GM12865 (cell line): ENCODE measurements around the gene TIFAB.

Experiments
- DNase-seq: peaks from one replicate; pipeline ENCODE4 v3.0.0; 2010; ENCODE audit warnings: low read depth
- H3K4me3 ChIP-seq: 2 replicates; pipeline ENCODE4 v1.5.1; 2011; ENCODE audit warnings: mild to moderate bottlenecking, low read depth, low read length, control low read depth
- TF ChIP-seq, protein P1 (sequence below): IDR thresholded peaks from 2 replicates; pipeline ENCODE4 v1.5.1; 2011; ENCODE audit warnings: low read length, control low read depth, low read depth, inconsistent platforms; ENCODE audit not compliant: insufficient read depth; ENCODE audit errors: missing control alignments

Gene TIFAB

DNA sequence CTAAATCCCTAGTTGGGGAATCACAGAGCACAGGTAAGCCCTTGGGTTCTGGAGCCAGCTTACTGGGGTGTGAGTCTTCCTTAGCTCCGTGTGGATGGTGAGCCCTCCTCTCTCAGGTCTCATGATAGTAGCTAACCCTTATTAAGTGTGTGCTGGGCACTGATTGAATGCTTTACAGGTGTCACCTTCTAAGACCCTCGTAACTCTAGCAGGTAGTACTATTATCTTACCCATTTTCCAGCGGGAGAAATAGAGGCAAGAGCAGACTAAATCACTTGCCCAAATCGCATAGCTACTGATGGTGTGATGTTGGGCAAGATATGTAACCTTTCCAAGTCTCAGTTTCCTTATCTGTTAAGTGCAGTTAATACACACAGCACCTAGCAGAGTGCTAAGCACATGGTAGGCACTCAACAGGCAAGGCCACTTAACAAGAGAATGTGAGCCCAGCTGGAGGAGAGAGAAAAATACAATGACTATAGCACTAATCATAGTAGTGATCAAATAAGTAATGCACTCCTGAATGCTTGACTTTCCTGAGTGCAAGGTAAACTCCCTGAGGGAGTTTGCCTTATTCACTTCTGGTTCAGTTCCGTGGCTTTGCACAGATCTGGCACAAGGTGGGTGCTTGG is 4.7 kb downstream of the TIFAB start, which contains the start of gene DCANP1:
DCANP1 (minus strand) TSS at position 51 of the 632 bp plus-strand sequence. CDS start 240 bp downstream, outside the sequence.
- DNase-seq = no peak
- TF ChIP-seq, protein P1, sequence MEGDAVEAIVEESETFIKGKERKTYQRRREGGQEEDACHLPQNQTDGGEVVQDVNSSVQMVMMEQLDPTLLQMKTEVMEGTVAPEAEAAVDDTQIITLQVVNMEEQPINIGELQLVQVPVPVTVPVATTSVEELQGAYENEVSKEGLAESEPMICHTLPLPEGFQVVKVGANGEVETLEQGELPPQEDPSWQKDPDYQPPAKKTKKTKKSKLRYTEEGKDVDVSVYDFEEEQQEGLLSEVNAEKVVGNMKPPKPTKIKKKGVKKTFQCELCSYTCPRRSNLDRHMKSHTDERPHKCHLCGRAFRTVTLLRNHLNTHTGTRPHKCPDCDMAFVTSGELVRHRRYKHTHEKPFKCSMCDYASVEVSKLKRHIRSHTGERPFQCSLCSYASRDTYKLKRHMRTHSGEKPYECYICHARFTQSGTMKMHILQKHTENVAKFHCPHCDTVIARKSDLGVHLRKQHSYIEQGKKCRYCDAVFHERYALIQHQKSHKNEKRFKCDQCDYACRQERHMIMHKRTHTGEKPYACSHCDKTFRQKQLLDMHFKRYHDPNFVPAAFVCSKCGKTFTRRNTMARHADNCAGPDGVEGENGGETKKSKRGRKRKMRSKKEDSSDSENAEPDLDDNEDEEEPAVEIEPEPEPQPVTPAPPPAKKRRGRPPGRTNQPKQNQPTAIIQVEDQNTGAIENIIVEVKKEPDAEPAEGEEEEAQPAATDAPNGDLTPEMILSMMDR = no peak
- H3K4me3 ChIP-seq = no peak within 1 kb of the TSS

DNA sequence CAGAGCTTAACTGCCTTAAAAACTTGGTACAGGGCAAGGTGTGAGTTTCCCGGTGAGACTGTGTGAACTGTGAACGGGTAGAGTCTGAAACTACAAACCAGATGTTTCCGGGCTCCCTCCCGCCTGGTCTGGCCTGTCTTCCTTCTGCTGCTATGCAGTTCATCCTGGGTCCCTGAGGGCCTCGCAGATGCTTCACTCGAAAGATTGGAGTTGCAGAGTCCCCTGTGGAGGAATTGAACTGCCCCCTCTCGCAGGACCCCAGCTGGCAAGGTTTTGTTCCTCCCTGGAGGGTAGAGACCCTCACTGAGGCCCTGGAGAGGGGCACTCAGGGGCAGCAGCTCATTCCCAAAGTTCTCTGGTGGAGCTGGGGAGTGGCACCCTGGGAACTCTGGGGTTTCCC is 5.5 kb downstream of the TIFAB start:
- TF ChIP-seq, protein P1 = no peak
- no peak overlapping the region for H3K4me3 ChIP-seq
- no peak for DNase-seq

DNA sequence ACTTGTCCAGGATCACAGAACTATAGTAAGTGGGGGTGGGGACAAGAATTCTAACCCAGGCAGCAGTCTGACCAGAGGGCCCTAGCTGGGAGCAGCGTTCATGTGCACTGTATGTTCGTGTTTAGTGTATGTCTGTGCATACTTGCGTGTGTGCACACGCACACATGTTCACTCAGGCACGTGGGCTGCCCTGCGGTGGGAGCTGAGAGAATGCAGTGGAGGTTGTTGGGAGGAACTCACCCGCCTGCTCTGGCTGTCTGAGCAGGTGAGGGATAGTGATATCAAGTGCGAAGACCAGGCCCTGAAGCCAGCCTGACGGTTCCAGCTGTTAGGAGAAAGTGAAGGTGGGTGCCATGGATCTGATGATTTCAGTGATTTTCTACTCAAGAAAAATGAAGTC is 5.9 kb downstream of the TIFAB start:
- TF ChIP-seq, protein P1 = no peak
- no peak for DNase-seq
- H3K4me3 ChIP-seq = no peak overlapping the region

DNA sequence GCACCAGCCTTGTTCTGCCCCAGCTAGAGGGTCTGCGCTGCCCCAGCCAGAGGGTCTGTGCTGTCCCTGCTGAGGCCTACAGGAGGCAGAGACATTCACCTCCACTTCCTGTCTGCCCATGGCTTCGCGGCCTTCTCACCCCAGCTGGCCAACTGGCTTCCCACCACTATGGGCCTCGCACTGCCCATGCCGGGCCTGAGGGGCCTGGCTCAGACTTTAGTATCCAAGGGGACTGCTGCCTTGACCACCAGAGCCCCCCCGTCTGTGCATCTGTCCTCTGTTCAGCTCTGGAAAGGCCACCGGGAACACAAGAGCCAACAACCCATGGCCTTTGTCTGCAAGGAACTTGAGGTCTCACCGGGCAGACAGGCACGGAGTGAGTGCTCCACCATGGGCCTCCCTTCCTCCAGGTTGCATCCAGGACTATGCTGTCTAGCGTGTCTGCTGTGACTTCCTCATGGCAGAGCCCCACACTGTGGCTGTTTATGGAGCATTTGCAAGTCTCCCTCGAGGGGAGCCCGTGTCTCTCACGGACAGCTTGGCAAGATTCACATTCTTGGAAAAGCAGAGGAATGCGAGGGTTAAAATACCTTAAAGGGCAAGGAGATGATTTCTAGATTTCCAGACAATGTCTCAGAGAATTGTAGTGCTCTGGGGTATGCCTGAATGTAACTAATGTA is 6.7 kb downstream of the TIFAB start:
- DNase-seq = no peak
- H3K4me3 ChIP-seq = no peak overlapping the region
- TF ChIP-seq, protein P1 = no peak

DNA sequence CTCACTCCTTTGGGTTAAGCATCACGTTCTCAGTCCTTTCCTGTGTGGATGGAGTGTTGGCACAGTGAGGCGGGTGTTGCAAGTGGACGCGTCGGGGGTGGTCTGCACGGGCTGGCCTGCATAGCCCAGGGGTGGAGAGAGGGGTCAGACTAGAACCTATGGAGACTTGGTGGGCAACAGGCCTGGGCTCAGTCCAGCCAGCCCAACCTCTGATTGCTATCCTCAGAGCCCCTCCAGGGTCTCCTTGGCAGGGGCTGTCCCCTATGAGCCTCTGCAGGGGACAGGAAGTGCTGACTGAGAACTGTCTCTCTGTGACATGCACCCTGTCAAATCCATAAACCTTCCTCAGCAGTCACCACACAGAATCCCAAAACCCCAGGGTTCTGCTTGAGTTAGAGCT is 7.3 kb downstream of the TIFAB start:
- no peak overlapping the region for H3K4me3 ChIP-seq
- TF ChIP-seq, protein P1 = no peak
- DNase-seq = no peak

DNA sequence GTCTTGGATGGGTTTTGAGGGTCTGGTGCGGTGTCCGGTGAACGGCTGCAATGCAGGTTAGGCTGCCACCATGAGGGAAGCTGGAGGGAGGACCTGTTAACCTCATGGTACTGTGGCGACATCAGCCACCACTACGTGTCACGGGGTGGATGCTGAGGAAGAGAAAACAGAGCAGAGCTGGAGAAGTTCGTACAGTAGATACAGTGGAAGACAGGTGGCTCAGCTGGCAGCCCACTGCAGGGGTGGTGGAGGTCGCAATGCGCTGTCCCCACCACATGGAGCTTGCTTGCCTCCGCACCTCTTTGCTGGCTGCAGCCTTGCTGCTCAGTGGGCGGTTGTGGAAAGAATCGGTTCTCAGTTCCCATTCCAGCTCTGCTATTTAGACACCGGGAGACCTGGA is 7.8 kb downstream of the TIFAB start:
- TF ChIP-seq, protein P1 = no peak
- no peak for DNase-seq
- no peak overlapping the region for H3K4me3 ChIP-seq
